ENCODE data around the gene CDK5RAP2. TPM values are rescaled to one million over a fixed set of nuclear protein-coding genes. Genes with fewer than 3 reads are reported as not detected.

CDK5RAP2 gene
- total RNA-seq, 4 donors from 2014 or later: 57.4 to 86.3 (median 70.3) TPM

- no peaks in the 10 kb centered on the region for H3K27me3 ChIP-seq
- in situ Hi-C loops (cut with MboI; ENCODE audit: low sequenced_read_pairs in 4 of 4): no loop called here
- intact Hi-C loops (cut with DNase I; ENCODE audit: low total_unique reads): no loop called here
- peaks cover 6 to 10% of the 10 kb centered on the region in 2 donors for H3K4me1 ChIP-seq
- DNase-seq: no peak
- no peaks in the 10 kb centered on the region for H3K9me3 ChIP-seq
- H3K36me3 ChIP-seq: no peaks in the 10 kb centered on the region
- H3K4me3 ChIP-seq: no peak overlapping the region
- no peak overlapping the region for H3K27ac ChIP-seq
- no peak for TF ChIP-seq POLR2A (IDR thresholded peaks at IDR 0.05)
- no peak for TF ChIP-seq CTCF (IDR thresholded peaks at IDR 0.05 in 4 of 5, conservative IDR thresholded peaks at IDR 0.05 in 1 of 5)
- no peak for ATAC-seq
Measured at GRCh38 chr9:120381839-120382238, 198.1 kb downstream of the CDK5RAP2 start.

GRCh38 chr9:120379611-120380010 is 200.4 kb downstream of the CDK5RAP2 start:
- Histone ChIP-seq H3K27ac (no peak overlapping the region), H3K27me3 (no peaks in the 10 kb centered on the region), H3K9me3 (no peaks in the 10 kb centered on the region), H3K4me1 (peaks cover 4 to 6% of the 10 kb centered on the region in 2 donors), H3K4me3 (no peak overlapping the region), H3K36me3 (no peaks in the 10 kb centered on the region)
- ATAC-seq (no peak), DNase-seq (no peak)
- no peak for TF ChIP-seq POLR2A (IDR thresholded peaks at IDR 0.05)
- TF ChIP-seq CTCF (IDR thresholded peaks at IDR 0.05 in 4 of 5, conservative IDR thresholded peaks at IDR 0.05 in 1 of 5): no peak
- intact Hi-C loops (cut with DNase I; ENCODE audit: low total_unique reads): no loop called here
- in situ Hi-C loops (cut with MboI; ENCODE audit: low sequenced_read_pairs in 4 of 4): no loop called here

GRCh38 chr9:120378680-120379079 is 201.3 kb downstream of the CDK5RAP2 start:
- intact Hi-C loops (cut with DNase I; ENCODE audit: low total_unique reads) (no loop called here), in situ Hi-C loops (cut with MboI; ENCODE audit: low sequenced_read_pairs in 4 of 4) (no loop called here)
- TF ChIP-seq POLR2A (IDR thresholded peaks at IDR 0.05): no peak
- TF ChIP-seq CTCF (IDR thresholded peaks at IDR 0.05 in 4 of 5, conservative IDR thresholded peaks at IDR 0.05 in 1 of 5): no peak
- Histone ChIP-seq H3K27ac (no peak overlapping the region), H3K27me3 (no peaks in the 10 kb centered on the region), H3K9me3 (no peaks in the 10 kb centered on the region), H3K4me3 (no peak overlapping the region), H3K36me3 (no peaks in the 10 kb centered on the region), H3K4me1 (peaks cover 0 to 2% of the 10 kb centered on the region in 2 donors)
- no peak for DNase-seq
- ATAC-seq: no peak

- DNase-seq (no peak), ATAC-seq (no peak)
- Histone ChIP-seq H3K4me3 (no peak overlapping the region), H3K36me3 (no peaks in the 10 kb centered on the region), H3K9me3 (no peaks in the 10 kb centered on the region), H3K27ac (no peak overlapping the region), H3K27me3 (no peaks in the 10 kb centered on the region), H3K4me1 (no peaks in the 10 kb centered on the region)
- intact Hi-C loops (cut with DNase I; ENCODE audit: low total_unique reads): no loop called here
- in situ Hi-C loops (cut with MboI; ENCODE audit: low sequenced_read_pairs in 4 of 4): no loop called here
- TF ChIP-seq POLR2A (IDR thresholded peaks at IDR 0.05): no peak
- no peak for TF ChIP-seq CTCF (IDR thresholded peaks at IDR 0.05 in 4 of 5, conservative IDR thresholded peaks at IDR 0.05 in 1 of 5)
Measured at GRCh38 chr9:120377268-120378159, 202.5 kb downstream of the CDK5RAP2 start.
